GM12892 (cell line): ENCODE measurements around the gene SQOR.

Source experiments
- POLR2A ChIP-seq: IDR thresholded peaks from 2 replicates; pipeline ENCODE4 v1.6.1; 2011; ENCODE audit warnings: low read depth, low read length, control low read depth
- POLR2AphosphoS5 ChIP-seq: IDR thresholded peaks from 2 replicates; pipeline ENCODE4 v1.6.1; 2011; ENCODE audit warnings: low read depth, low read length, control low read depth
- TAF1 ChIP-seq: IDR thresholded peaks from 2 replicates; pipeline ENCODE4 v1.6.1; 2011; ENCODE audit warnings: low read depth, mild to moderate bottlenecking, control low read depth, low read length, borderline replicate concordance

DNA sequence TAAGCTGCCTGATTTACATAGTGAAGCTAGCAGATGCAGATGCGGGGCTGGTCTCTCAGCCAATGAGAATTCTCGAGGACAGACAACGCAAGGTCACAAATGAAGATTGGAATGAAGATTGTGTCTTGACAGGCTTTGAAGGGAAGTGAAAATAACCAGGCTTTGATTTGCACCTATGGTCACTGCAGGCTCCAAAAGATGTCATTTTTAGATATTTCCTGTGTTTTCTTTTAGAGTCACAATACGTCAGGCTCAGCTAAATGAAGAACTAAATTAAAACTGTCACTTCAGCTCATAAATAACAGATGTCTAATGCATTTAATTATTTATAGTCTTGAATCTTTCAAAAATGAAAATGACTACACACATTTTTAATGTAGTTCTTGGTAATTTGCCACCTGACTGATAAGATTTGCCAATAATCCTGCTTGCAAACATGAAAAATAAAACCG lies 99.5 kb downstream of the SQOR start:
- TF ChIP-seq TAF1 (no peak), POLR2A (no peak), POLR2AphosphoS5 (no peak)
